Thyroid gland (tissue), 4 donors: ENCODE data around the gene ZNF518A.

Source experiments
- CTCF ChIP-seq, 6 experiments: fragments of 200-600 bp in 3 of 6; fragments of 450-650 bp in 3 of 6; sonication (generic) in 3 of 6; IDR thresholded peaks; one replicate each; pipeline ENCODE4 v1.5.1; 2016 to 2019; ENCODE audit warnings: antibody characterized with exemption in 6 of 6, mild to moderate bottlenecking in 2 of 6, inconsistent platforms in 1 of 6, moderate library complexity in 1 of 6
- POLR2A ChIP-seq, 2 donors: fragments of 450-650 bp; IDR thresholded peaks; one replicate each; pipeline ENCODE4 v1.6.1; 2017; ENCODE audit warnings: antibody characterized with exemption in 2 of 2, mild to moderate bottlenecking in 2 of 2, moderate library complexity in 1 of 2

DNA sequence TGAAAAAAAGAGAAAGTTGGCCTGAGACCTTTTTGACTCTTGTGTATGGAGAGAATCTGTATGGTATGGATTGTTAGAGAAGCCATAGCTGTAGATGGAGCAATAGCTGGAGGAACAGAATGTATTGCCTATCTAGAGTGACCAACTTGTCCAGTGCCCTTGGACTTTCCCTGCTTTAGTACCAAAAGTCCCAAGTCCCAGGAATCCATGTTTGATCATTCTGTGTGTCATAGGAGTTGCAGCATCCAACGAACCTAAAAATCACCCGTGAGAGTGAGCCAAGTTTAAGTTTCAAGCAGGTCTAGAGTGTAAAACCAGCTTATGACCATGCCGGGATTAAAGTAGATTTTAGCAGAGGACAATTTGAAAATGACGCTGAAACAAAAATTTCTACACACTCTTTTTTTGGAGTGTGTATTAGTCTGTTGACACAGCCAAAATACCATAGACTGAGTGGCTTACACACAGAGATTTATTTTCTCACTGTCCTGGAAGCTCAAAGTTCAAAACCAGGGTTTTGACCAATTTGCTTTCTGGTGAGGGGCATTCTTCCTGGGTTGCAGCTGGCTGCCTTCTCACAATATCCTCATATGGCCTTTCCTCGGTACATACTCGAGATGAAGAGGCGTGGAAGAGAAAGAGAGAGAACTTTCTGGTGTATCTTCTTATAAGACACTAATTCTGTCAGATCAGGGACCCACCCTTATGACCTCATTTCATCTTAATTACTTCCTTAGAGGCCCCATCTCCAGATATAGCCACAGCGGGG is 36.9 kb upstream of the ZNF518A start:
- TF ChIP-seq CTCF (IDR thresholded peaks at IDR 0.05) (no peak), POLR2A (IDR thresholded peaks at IDR 0.05) (no peak)
